ENCODE measurements around the gene HEG1. TPM values are rescaled to one million over a fixed set of nuclear protein-coding genes. Genes with fewer than 3 reads are reported as not detected.

Gene HEG1
- total and polyA plus RNA-seq, 2 donors, result 32.9 to 42.1 TPM

DNA sequence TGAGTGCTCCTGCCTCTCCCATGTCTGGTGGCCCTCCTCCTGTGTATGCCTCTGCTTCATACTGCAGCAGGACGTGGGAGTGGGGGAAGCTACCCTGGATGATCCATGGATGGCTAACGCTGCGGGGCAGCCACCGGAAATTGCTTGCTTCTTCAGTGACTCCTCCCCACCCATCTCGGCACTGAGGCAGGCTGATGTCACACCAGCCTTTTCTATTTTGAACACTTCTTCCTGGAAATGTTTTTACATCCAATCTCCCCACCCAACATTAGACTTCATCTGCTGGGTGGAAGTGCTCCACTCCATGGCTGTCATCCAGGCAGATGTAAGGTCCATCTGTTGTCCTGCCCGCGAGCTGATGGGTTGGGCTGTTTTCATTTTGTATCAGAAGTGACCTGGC lies 62.3 kb downstream of the HEG1 start:
- DNase-seq (ENCODE audit: extremely low spot score), result no peak
- H3K4me3 ChIP-seq (ENCODE audit: low read depth, low read length), result no peak overlapping the region
- no peaks in the 10 kb centered on the region for H3K4me1 ChIP-seq (ENCODE audit: insufficient read depth)
- H3K36me3 ChIP-seq (ENCODE audit: insufficient read depth), result no peaks in the 10 kb centered on the region
- WGBS, result 52% methylated on average over 7 of the region's 7 CpGs
- no peak overlapping the region for H3K27ac ChIP-seq (ENCODE audit: low read depth)

DNA sequence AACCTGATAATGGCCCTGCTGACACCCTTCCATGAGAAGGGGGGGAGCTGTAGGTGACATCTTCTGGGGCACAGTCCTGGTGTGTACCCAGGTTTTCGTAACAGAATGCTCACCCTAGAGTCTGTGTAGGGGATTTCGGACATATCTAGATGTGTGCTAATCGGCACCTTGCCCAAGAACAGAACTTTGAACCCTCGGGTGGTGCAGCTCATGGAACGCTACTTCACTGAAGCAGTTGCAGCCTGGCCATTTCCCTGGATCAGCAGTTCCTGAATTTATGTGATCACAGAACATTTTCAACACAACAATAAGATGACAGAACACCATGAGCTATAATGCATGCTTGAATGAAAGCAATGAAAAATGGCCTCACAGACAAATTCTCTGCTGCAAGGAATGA lies 63.8 kb downstream of the HEG1 start:
- H3K36me3 ChIP-seq (ENCODE audit: insufficient read depth), result no peaks in the 10 kb centered on the region
- 96% methylated on average over 5 of the region's 5 CpGs for WGBS

DNA sequence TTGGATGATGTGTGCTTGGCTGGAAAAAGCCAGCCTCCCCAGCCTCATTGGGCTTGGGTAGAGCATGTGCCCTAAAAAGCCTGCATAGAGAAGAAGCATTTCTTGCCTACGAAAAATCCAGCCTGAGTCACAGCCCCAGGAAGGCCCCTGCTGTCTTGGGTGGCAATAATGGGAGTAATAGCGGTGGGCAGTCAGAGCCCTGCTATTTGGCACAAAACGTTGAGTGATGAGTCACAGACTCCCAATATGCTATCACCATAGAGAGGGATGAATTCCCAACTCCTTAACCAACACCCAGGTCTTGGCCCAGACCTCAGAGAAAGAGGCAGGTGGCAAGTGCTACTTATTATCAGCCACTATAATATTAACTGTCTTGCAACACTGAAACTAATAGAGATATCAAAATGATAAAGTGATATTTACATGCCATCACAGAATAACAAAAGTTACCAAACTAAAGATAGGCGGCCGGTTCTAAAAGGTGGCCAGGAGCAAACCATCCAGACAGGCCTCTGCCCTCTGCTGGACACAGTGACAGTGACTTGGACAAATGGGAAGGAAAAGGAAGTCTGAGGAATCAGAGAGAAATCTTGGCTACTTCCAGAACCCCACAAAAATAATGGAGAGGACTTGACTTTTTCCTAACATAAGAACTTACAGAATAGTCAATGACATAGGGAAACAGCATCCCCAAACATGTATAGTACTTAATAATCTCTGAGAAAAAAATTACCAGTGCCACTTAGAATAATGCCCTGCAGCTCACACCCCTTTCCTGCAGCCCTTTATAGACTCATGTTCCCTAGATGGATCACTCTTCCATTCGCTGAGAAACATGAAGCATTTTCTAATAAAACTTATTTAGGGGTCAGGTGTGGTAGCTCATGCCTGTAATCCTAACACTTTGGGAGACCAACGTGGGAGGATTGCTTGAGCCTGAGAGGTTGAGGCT lies 69.3 kb downstream of the HEG1 start:
- Histone ChIP-seq H3K27ac (ENCODE audit: low read depth) (no peak overlapping the region), H3K4me3 (ENCODE audit: low read depth, low read length) (no peak overlapping the region), H3K36me3 (ENCODE audit: insufficient read depth) (no peaks in the 10 kb centered on the region), H3K4me1 (ENCODE audit: insufficient read depth) (no peaks in the 10 kb centered on the region)
- WGBS, result 67% methylated on average over 7 of the region's 7 CpGs
- no peak for DNase-seq (ENCODE audit: extremely low spot score)

More for the DNA sequence above, 63.8 kb downstream of the HEG1 start:
- Histone ChIP-seq H3K4me3 (ENCODE audit: low read depth, low read length) (no peak overlapping the region), H3K27ac (ENCODE audit: low read depth) (no peak overlapping the region), H3K4me1 (ENCODE audit: insufficient read depth) (no peaks in the 10 kb centered on the region)
- DNase-seq (ENCODE audit: extremely low spot score), result no peak

DNA sequence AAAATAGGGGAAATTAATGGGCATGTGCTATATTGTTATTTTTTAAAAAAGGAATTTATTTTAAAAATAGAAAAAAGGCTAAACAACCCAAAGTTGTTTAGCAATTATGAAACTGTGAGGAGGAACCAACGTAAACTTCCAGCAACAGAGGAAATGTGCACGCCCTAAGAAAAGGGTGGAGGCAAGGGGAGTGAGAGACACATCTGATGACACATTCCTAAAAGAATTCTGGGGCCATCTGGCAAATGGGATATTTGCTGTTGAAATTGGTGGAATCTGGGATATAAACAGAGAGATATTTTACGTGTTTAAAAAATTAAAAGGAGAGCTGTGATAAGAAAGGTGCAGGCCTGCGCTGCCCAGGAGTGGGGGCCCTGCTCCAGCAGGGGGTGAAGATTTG lies 70.4 kb downstream of the HEG1 start:
- WGBS, result 50% methylated on average over 4 of the region's 4 CpGs
- no peak for DNase-seq (ENCODE audit: extremely low spot score)
- no peaks in the 10 kb centered on the region for H3K4me1 ChIP-seq (ENCODE audit: insufficient read depth)
- H3K4me3 ChIP-seq (ENCODE audit: low read depth, low read length), result no peak overlapping the region
- no peaks in the 10 kb centered on the region for H3K36me3 ChIP-seq (ENCODE audit: insufficient read depth)
- no peak overlapping the region for H3K27ac ChIP-seq (ENCODE audit: low read depth)

DNA sequence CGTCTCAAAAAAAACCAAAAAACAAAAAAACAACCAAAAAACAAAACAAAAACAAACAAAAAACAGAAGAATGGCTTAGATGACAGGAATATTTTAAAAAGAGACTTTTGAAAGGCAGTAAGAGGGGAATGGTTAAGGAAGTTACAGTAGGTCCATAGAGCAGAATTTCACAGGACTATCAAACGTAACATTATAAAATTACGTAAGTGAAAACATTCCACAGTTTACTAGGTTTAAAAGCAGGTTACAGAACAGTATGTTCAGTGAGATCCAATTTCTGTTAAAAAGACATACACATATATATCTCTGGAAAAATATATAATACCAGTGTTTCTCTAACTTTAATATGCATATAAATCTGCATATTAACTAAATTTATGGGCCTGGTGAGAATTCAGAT lies 71.0 kb downstream of the HEG1 start:
- H3K27ac ChIP-seq (ENCODE audit: low read depth), result no peak overlapping the region
- no peaks in the 10 kb centered on the region for H3K36me3 ChIP-seq (ENCODE audit: insufficient read depth)
- H3K4me3 ChIP-seq (ENCODE audit: low read depth, low read length), result no peak overlapping the region
- WGBS, result 88% methylated on average over 3 of the region's 3 CpGs
- no peak for DNase-seq (ENCODE audit: extremely low spot score)
- no peaks in the 10 kb centered on the region for H3K4me1 ChIP-seq (ENCODE audit: insufficient read depth)

DNA sequence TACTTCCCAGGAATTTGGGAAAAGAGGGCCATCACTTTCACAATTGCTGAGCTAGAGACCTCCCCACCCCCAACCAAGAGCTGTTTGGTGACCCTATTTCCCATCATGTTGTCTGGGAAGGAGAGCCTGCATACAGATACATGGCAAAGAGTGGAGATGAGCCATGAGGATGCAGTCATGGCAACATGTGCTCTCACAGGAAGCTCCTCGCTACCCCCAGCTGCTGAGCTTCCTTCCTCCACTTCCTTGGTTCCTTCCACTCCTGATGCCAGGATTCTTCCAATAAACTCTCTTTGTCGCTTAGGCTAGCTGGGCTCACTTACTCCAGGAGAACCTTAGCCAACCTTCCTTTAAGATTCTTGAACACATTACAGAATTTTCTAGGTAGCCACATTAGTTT lies 72.9 kb downstream of the HEG1 start:
- Histone ChIP-seq H3K27ac (ENCODE audit: low read depth) (no peak overlapping the region), H3K36me3 (ENCODE audit: insufficient read depth) (no peaks in the 10 kb centered on the region), H3K4me1 (ENCODE audit: insufficient read depth) (no peaks in the 10 kb centered on the region), H3K4me3 (ENCODE audit: low read depth, low read length) (no peak overlapping the region)
- DNase-seq (ENCODE audit: extremely low spot score), result no peak
- WGBS, result 93% methylated on average over 2 of the region's 2 CpGs

DNA sequence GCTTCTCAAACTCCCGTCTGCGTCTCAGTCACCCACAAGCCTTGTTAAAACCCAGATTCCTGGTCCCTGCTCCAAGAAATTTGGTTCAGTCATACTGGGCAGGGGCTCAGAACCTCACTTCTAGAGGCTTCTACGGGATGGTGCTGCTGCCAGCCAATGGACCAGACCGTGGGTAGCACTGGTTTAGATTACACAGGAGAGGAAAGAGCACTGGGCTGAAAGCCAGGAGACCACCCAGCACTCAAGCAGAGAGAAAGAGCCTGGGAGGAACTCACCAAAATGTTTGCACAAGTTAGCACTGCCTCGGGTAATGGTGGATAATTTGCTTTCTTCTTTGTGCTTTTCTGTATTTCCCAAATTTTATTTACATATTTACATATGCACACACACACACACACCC lies 74.3 kb downstream of the HEG1 start:
- Histone ChIP-seq H3K4me3 (ENCODE audit: low read depth, low read length) (no peak overlapping the region), H3K27ac (ENCODE audit: low read depth) (no peak overlapping the region), H3K36me3 (ENCODE audit: insufficient read depth) (no peaks in the 10 kb centered on the region), H3K4me1 (ENCODE audit: insufficient read depth) (no peaks in the 10 kb centered on the region)
- WGBS, result 48% methylated on average over 5 of the region's 5 CpGs
- DNase-seq (ENCODE audit: extremely low spot score), result no peak

DNA sequence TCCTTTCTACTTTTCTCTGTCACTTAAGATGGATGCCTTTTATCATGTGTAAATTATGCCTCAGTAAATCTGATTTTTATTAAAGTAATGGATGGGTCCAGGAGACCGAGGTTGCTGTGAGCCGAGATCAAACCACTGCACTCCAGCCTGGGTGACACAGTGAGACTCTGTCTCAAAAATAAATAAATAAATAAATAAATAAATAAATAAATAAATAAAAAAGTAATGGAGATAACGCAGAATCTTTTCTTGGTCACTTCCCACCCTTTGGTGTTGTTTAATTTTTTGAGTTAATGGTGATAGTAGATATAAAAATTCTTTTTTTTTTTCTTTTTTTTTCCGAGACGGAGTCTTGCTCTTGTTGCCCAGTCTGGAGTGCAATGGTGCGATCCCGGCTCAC lies 77.2 kb downstream of the HEG1 start:
- 98% methylated on average over 7 of the region's 7 CpGs for WGBS
- Histone ChIP-seq H3K4me3 (ENCODE audit: low read depth, low read length) (no peak overlapping the region), H3K27ac (ENCODE audit: low read depth) (no peak overlapping the region), H3K4me1 (ENCODE audit: insufficient read depth) (no peaks in the 10 kb centered on the region), H3K36me3 (ENCODE audit: insufficient read depth) (peaks cover 2% of the 10 kb centered on the region)
- DNase-seq (ENCODE audit: extremely low spot score), result no peak

DNA sequence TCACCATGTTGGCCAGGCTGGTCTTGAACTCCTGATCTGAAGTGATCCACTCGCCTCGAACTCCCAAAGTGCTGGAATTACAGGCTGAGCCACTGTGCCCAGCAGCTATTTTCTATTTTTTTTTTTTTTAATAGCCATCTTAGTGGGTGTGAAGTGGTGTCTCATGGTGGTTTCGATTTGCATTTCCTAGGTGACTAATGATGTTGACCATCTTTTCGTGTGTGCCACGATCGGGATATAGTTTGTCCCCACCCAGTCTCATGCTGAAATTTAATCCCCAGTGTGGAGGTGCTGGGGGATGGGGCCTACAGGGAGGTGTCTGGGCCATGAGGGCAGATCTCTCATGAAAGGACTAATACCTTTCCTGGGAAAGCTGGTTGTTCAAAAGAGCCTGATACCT lies 79.4 kb downstream of the HEG1 start:
- 94% methylated on average over 6 of the region's 6 CpGs for WGBS
- Histone ChIP-seq H3K27ac (ENCODE audit: low read depth) (no peak overlapping the region), H3K4me1 (ENCODE audit: insufficient read depth) (no peaks in the 10 kb centered on the region), H3K4me3 (ENCODE audit: low read depth, low read length) (no peak overlapping the region), H3K36me3 (ENCODE audit: insufficient read depth) (peaks cover 2% of the 10 kb centered on the region)
- DNase-seq (ENCODE audit: extremely low spot score), result no peak

DNA sequence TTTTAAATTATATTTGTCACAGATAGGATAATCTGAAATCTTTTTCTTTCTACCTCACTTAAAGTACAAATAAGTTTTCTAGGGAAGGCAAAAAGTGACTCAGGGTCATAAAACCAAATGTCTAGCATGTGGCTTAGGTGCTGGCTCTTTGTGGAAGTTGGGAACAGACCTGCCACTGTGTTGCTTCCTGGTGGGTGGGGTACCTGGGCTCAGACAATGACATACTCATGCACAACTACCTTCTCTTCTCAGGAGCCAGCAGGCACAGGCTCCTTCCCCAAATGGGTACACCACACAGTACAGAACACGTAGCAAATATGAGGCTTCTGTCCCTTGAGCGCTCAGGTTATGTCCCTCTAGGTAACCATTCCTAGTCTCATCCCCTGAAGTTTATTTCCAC lies 81.1 kb downstream of the HEG1 start:
- Histone ChIP-seq H3K4me3 (ENCODE audit: low read depth, low read length) (no peak overlapping the region), H3K4me1 (ENCODE audit: insufficient read depth) (no peaks in the 10 kb centered on the region), H3K27ac (ENCODE audit: low read depth) (no peak overlapping the region), H3K36me3 (ENCODE audit: insufficient read depth) (peaks cover 2% of the 10 kb centered on the region)
- 98% methylated on average over 2 of the region's 2 CpGs for WGBS
- DNase-seq (ENCODE audit: extremely low spot score), result no peak

DNA sequence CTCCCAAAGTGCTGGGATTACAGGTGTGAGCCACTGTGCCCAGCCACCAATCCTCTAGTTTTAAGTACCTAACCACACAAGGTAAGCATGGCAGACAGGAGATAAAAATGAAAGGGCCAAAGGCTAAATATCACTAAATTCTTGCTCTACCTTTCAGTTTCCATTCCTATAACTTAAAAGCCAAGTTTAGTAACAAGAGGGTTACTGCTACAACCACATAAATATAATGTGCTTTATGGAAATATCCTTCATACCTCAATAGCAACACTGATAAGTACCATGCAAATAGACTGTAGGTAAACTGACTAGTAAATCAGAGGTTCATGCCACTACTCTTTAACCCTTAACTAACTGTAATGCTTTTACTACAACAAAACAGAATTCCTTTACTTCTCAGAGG lies 82.5 kb downstream of the HEG1 start:
- no peak overlapping the region for H3K4me3 ChIP-seq (ENCODE audit: low read depth, low read length)
- no peak overlapping the region for H3K27ac ChIP-seq (ENCODE audit: low read depth)
- DNase-seq (ENCODE audit: extremely low spot score), result no peak
- H3K36me3 ChIP-seq (ENCODE audit: insufficient read depth), result peaks cover 2% of the 10 kb centered on the region
- H3K4me1 ChIP-seq (ENCODE audit: insufficient read depth), result no peaks in the 10 kb centered on the region

DNA sequence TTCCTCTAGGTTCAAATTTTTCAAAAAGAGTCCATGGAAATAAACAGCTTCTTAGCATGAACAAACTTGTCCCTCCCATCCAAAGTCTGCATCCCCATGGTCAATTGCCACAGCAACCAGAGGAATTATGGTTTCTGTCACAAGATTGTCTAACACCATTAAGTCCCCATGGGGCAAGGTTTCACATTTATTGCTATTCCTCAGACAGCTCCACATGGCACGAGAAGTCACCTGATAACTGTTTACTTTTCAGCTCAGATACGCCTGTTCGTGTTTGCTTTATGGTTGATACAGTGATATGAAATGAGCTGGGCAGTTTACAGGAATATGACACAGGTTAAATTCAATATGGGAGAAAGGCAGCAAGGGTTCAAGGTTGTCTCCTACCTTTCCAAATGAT lies 83.3 kb downstream of the HEG1 start:
- peaks cover 2% of the 10 kb centered on the region for H3K36me3 ChIP-seq (ENCODE audit: insufficient read depth)

DNA sequence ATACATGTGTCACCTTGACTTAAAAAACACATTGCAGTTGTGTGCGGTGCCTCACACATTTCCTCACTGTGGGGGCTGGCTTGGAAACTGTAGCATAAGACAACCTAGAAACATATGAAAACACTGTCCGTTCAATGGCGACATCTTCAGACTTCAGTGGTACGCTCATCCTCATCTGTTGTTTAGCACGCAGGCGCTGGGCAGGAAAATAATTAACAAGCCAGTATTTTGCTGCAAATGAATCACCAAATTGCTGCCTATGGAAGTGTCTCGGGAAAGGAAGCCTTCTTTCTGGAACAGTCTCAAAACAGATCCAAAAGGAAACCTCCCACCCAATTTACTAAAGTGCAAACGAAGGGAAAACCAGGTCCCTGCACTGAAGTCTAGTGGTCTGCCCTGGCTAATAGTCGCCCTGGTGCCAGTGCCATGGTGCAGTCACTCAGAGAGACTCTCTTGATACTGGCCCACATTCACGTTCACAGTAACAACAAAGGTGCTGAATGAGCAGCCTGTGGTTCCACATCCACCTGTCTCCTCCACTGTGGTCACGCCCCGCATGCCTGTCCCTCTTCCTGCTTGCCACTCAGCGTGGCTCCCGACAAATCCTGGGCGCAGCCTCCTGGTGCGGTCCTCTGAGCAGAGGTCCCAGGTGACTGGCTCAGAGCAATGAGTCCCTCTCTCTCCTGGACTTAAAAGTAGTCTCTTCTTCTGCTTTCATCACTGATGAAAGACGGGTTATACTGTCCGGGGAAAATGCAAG lies 85.7 kb downstream of the HEG1 start:
- Histone ChIP-seq H3K36me3 (ENCODE audit: insufficient read depth) (no peaks in the 10 kb centered on the region), H3K27ac (ENCODE audit: low read depth) (no peak overlapping the region), H3K4me3 (ENCODE audit: low read depth, low read length) (no peak overlapping the region), H3K4me1 (ENCODE audit: insufficient read depth) (no peaks in the 10 kb centered on the region)
- 93% methylated on average over 18 of the region's 18 CpGs for WGBS
- DNase-seq (ENCODE audit: extremely low spot score), result no peak

More for the DNA sequence above, 83.3 kb downstream of the HEG1 start:
- no peaks in the 10 kb centered on the region for H3K4me1 ChIP-seq (ENCODE audit: insufficient read depth)
- WGBS, result 62% methylated on average over 3 of the region's 3 CpGs
- no peak for DNase-seq (ENCODE audit: extremely low spot score)
- no peak overlapping the region for H3K27ac ChIP-seq (ENCODE audit: low read depth)
- no peak overlapping the region for H3K4me3 ChIP-seq (ENCODE audit: low read depth, low read length)

DNA sequence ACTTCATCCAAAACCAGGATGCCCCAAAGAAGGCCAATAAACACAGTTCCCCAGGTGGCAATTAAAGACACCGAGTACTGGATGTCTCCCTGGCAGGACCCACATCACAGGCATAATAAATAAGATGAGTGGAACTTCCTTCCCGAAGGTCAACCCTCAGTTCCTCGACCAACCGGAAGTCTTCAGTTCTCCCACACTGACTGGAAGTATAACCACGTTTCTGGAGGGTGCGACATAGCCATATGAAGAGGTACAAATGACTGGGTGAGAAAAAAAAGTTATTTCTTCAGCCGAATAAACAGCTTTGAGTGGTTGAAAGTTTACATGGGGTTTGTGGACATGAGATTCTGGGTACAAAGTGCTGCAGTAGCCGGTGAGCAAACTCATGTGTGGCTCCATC lies 86.6 kb downstream of the HEG1 start:
- Histone ChIP-seq H3K36me3 (ENCODE audit: insufficient read depth) (no peaks in the 10 kb centered on the region), H3K27ac (ENCODE audit: low read depth) (no peak overlapping the region), H3K4me3 (ENCODE audit: low read depth, low read length) (no peak overlapping the region), H3K4me1 (ENCODE audit: insufficient read depth) (no peaks in the 10 kb centered on the region)
- no peak for DNase-seq (ENCODE audit: extremely low spot score)
- 82% methylated on average over 8 of the region's 8 CpGs for WGBS
